K562 (cell line): ENCODE results near the gene SPHK1. TPM values are rescaled to one million over a fixed set of nuclear protein-coding genes. Genes with fewer than 3 reads are reported as not detected.

Source experiments
- ATAC-seq: fragments of 200-7000 bp; cut with Tn5 transposase; 3 replicates; pipeline ENCODE4 v1.9.1; 2020; ENCODE audit warnings: moderate library complexity
- BruUV-seq: library from RNA; stranded (reverse); fragments of 400-500 nt; replicated peaks from 2 replicates; lab custom pipeline; 2021; lab: Mats Ljungman, UMichigan
- CTCF ChIA-PET: fragments of 300-600 bp; formaldehyde crosslinking; extraction: SDS; loops from one replicate; lab custom pipeline; 2021; ENCODE audit warnings: low intra/inter-chr PET ratio; lab: Yijun Ruan, JAX
- POLR2A ChIA-PET: fragments of 300-600, 350-650 bp; sonication (Branson Sonifier 250); formaldehyde crosslinking; extraction: SDS; loops from one replicate; lab custom pipeline; 2021; ENCODE audit warnings: antibody characterized with exemption, inconsistent platforms; lab: Yijun Ruan, JAX
- DNase-seq, 4 experiments: peaks; one replicate each; pipeline versions ENCODE4 v3.0.0 to v3.0.0-alpha.2; 2011 to 2018; ENCODE audit warnings: low spot score in 3 of 4, mixed read lengths in 3 of 4; ENCODE audit errors: extremely low read depth in 1 of 4
- FAIRE-seq: peaks from 2 replicates; lab custom pipeline; 2011; peaks lifted over from hg19 to GRCh38; lab: Jason Lieb, UNC
- H2AFZ ChIP-seq: 2 replicates; pipeline ENCODE4 v1.6.0; 2011; ENCODE audit warnings: low read depth, low read length, control low read depth, inconsistent platforms
- H3K27ac ChIP-seq: fragments of 200-600 bp; 3 replicates; pipeline ENCODE4 v1.8.0; 2011; ENCODE audit warnings: low read depth, mild to moderate bottlenecking, control low read depth, inconsistent platforms, low read length, moderate library complexity, mixed read lengths; ENCODE audit errors: extremely low read depth
- H3K27me3 ChIP-seq, 2 experiments: fragments of 300-600 bp in 1 of 2; 2 replicates in 1 of 2; 3 replicates in 1 of 2; pipeline versions ENCODE4 v1.6.0 to v1.8.0; 2011; ENCODE audit warnings: inconsistent platforms in 2 of 2, low read length in 2 of 2, mild to moderate bottlenecking in 1 of 2, mixed read lengths in 1 of 2, moderate library complexity in 1 of 2; ENCODE audit not compliant: control insufficient read depth in 2 of 2, insufficient read depth in 2 of 2
- H3K36me3 ChIP-seq: fragments of 300-600 bp; 3 replicates; pipeline ENCODE4 v1.8.0; 2011; ENCODE audit warnings: mild to moderate bottlenecking, low read length, inconsistent platforms; ENCODE audit not compliant: control insufficient read depth, insufficient read depth
- H3K4me1 ChIP-seq, 2 experiments: fragments of 200-600 bp in 1 of 2; replicated peaks in 1 of 2; 2 replicates in 1 of 2; 3 replicates in 1 of 2; pipeline versions ENCODE4 v1.5.1 to v1.8.0; 2011; ENCODE audit warnings: inconsistent platforms in 2 of 2, low read length in 2 of 2, mild to moderate bottlenecking in 1 of 2, mixed read lengths in 1 of 2, moderate library complexity in 1 of 2; ENCODE audit not compliant: control insufficient read depth in 2 of 2, insufficient read depth in 2 of 2
- H3K4me2 ChIP-seq: 2 replicates; pipeline ENCODE4 v1.6.1; 2011; ENCODE audit warnings: low read length, control low read depth, inconsistent platforms, mixed read lengths; ENCODE audit not compliant: insufficient read depth
- H3K4me3 ChIP-seq: fragments of 200-600 bp; sonication (generic), shearing (Covaris generic); 2 replicates; pipeline ENCODE4 v1.5.1; 2016; ENCODE audit warnings: control low read depth, inconsistent platforms
- H3K79me2 ChIP-seq: fragments of 200-600 bp; 3 replicates; pipeline ENCODE4 v1.8.0; 2011; ENCODE audit warnings: low read length, inconsistent platforms; ENCODE audit not compliant: control insufficient read depth, insufficient read depth
- H3K9ac ChIP-seq, 2 experiments: 2 replicates each; pipeline versions ENCODE4 v1.6.0 to v1.6.1; 2011; ENCODE audit warnings: low read depth in 2 of 2, low read length in 2 of 2, control low read depth in 1 of 2, inconsistent platforms in 1 of 2, mild to moderate bottlenecking in 1 of 2, mixed read lengths in 1 of 2; ENCODE audit not compliant: insufficient read depth in 1 of 2
- H3K9me1 ChIP-seq: one replicate; pipeline ENCODE4 v1.6.0; 2011; ENCODE audit warnings: inconsistent platforms, mild to moderate bottlenecking, low read length, moderate library complexity; ENCODE audit not compliant: control insufficient read depth, insufficient read depth
- H3K9me3 ChIP-seq: replicated peaks from 2 replicates; pipeline ENCODE4 v1.5.1; 2011; ENCODE audit warnings: low read depth, low read length, inconsistent platforms; ENCODE audit not compliant: control insufficient read depth, insufficient read depth
- H4K20me1 ChIP-seq: replicated peaks from 2 replicates; pipeline ENCODE4 v1.6.1; 2011; ENCODE audit warnings: low read length, inconsistent platforms, mixed read lengths; ENCODE audit not compliant: control insufficient read depth, insufficient read depth
- BRD9 ChIP-seq: fragments of 450-650 bp; IDR thresholded peaks from 2 replicates; pipeline ENCODE4 v1.6.1; 2018; ENCODE audit warnings: low read depth; ENCODE audit not compliant: partially characterized antibody
- CTCFL ChIP-seq: IDR thresholded peaks from 2 replicates; pipeline ENCODE4 v1.6.1; 2011; ENCODE audit warnings: borderline replicate concordance, low read depth, mild to moderate bottlenecking, moderate library complexity, low read length; ENCODE audit not compliant: insufficient read depth, poor library complexity, severe bottlenecking
- RAD21 ChIP-seq, 2 experiments: fragments of 250-450 bp in 1 of 2; fragments of 450-650 bp in 1 of 2; sonication (Bioruptor Pico) in 1 of 2; formaldehyde crosslinking in 1 of 2; IDR thresholded peaks in 1 of 2; conservative IDR thresholded peaks in 1 of 2; 2 replicates each; pipeline versions ENCODE4 v1.4.0 to v1.8.0; 2020 to 2022; ENCODE audit warnings: mild to moderate bottlenecking in 2 of 2, moderate library complexity in 1 of 2
- THAP7 ChIP-seq: fragments of 250-450 bp; sonication (Bioruptor Pico); IDR thresholded peaks from 2 replicates; pipeline ENCODE4 v1.5.0; 2021
- U2AF2 ChIP-seq: fragments of 200-400 bp; formaldehyde crosslinking; optimal IDR thresholded peaks from 2 replicates; pipeline ENCODE3; 2017; ENCODE audit warnings: low read depth, mild to moderate bottlenecking, low read length
- XRCC4 ChIP-seq: IDR thresholded peaks from one replicate; pipeline ENCODE4 v1.6.1; 2011; ENCODE audit not compliant: insufficient read depth, insufficient read length; ENCODE audit errors: extremely low read depth
- WGBS: fragments of 100-300 bp; shearing (Covaris generic); methylation state at CpG from one replicate; pipeline ENCODE4 v1.1.6; 2016; ENCODE audit warnings: low coverage, mixed read lengths; ENCODE audit not compliant: insufficient coverage; ENCODE audit errors: missing lambda C conversion rate; 5-methylcytosine and 5-hydroxymethylcytosine counted together
- in situ Hi-C: fragments of 300-500 bp; cut with MboI; formaldehyde crosslinking; loops from 4 replicates; pipeline ENCODE4 v1.15.0; 2018; ENCODE audit warnings: inconsistent platforms, mixed read lengths
- intact Hi-C: fragments of 100-400 bp; cut with micrococcal nuclease; formaldehyde crosslinking; loops from 2 replicates; pipeline ENCODE4 v1.14.2; 2022
- polyA plus RNA-seq, 8 experiments: library from polyadenylated mRNA; depleted of rRNA in 4 of 8; stranded (reverse) in 5 of 8; unstranded in 3 of 8; fragments of >200 nt; fragmentation: Nextera tagmentation in 2 of 8; fragmentation: Illumina TruSeq in 1 of 8; extraction: Ambion mirVana in 2 of 8; extraction: Trizol in 1 of 8; gene quantifications; 2 replicates each; pipeline versions ENCODE4 v1.2.1 to v1.2.3, GENCODE V29; 2011 to 2014; ENCODE audit warnings: inconsistent platforms in 1 of 8, missing spikeins in 1 of 8
- total RNA-seq, 7 experiments: library from RNA; depleted of rRNA in 6 of 7; stranded (reverse); fragments of >200 nt in 6 of 7; fragmentation: Illumina TruSeq in 2 of 7; extraction: Trizol in 2 of 7; gene quantifications; 2 replicates each; pipeline versions ENCODE4 v1.2.1 to v1.2.3, GENCODE V29; 2011 to 2021; ENCODE audit warnings: low replicate concordance in 1 of 7
- TF ChIP-seq, protein P1 (sequence below), 2 experiments: fragments of 450-650 bp; formaldehyde crosslinking in 1 of 2; IDR thresholded peaks; 2 replicates each; pipeline versions ENCODE4 v1.4.0 to v1.6.1; 2014 to 2020; ENCODE audit warnings: mild to moderate bottlenecking in 2 of 2, borderline replicate concordance in 1 of 2, low read depth in 1 of 2

The SPHK1 gene
- total and polyA plus RNA-seq, 9 of the 15 experiments (the other 6 are each of a cell fraction or from before 2014, with no cell fraction given) = 0.21 to 60.3 (median 14.5) TPM

GRCh38 chr17:76365256-76365903 is 19.0 kb upstream of the SPHK1 start:
- peak; percentile 93 for FAIRE-seq
- TF ChIP-seq U2AF2 (no peak), RAD21 (CRISPR knock-in tag; conservative IDR thresholded peaks at IDR 0.05 in 1 of 2, IDR thresholded peaks at IDR 0.05 in 1 of 2) (peak; percentile 27 to 36; a peak in 3 of 4 replicates), THAP7 (CRISPR knock-in tag) (no peak), CTCFL (peak; percentile 27), BRD9 (no peak), XRCC4 (no peak)
- TF ChIP-seq, protein P1, sequence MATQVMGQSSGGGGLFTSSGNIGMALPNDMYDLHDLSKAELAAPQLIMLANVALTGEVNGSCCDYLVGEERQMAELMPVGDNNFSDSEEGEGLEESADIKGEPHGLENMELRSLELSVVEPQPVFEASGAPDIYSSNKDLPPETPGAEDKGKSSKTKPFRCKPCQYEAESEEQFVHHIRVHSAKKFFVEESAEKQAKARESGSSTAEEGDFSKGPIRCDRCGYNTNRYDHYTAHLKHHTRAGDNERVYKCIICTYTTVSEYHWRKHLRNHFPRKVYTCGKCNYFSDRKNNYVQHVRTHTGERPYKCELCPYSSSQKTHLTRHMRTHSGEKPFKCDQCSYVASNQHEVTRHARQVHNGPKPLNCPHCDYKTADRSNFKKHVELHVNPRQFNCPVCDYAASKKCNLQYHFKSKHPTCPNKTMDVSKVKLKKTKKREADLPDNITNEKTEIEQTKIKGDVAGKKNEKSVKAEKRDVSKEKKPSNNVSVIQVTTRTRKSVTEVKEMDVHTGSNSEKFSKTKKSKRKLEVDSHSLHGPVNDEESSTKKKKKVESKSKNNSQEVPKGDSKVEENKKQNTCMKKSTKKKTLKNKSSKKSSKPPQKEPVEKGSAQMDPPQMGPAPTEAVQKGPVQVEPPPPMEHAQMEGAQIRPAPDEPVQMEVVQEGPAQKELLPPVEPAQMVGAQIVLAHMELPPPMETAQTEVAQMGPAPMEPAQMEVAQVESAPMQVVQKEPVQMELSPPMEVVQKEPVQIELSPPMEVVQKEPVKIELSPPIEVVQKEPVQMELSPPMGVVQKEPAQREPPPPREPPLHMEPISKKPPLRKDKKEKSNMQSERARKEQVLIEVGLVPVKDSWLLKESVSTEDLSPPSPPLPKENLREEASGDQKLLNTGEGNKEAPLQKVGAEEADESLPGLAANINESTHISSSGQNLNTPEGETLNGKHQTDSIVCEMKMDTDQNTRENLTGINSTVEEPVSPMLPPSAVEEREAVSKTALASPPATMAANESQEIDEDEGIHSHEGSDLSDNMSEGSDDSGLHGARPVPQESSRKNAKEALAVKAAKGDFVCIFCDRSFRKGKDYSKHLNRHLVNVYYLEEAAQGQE (IDR thresholded peaks at IDR 0.05; ENCODE audit: borderline replicate concordance) = peak; percentile 36; the same call in 1 of the 2 replicates
- TF ChIP-seq, protein P1 (CRISPR knock-in tag; IDR thresholded peaks at IDR 0.05; ENCODE audit: low read depth) = no peak

More at GRCh38 chr17:76365256-76365903, 19.0 kb upstream of the SPHK1 start:
- H3K4me3 ChIP-seq = no peak overlapping the region
- BruUV-seq = no TSS peak
- no peaks in the 10 kb centered on the region for H4K20me1 ChIP-seq
- H3K4me2 ChIP-seq = no peak overlapping the region
- peak in 3 of 4 experiments; percentile 5 to 58 (median 25) for DNase-seq
- ChIA-PET POLR2A (interaction anchor here (0.8 to 1.6 kb wide), 7 partner anchors 8 to 41 kb away, joined by 3 to 4 read pairs (median 3); partner anchors contain the start of gene PRPSAP1), CTCF (interaction anchor here (0.6 to 1.2 kb wide), 4 partner anchors 20 to 420 kb away, joined by 3 to 7 read pairs (median 4); no protein-coding TSS in a partner anchor)
- H3K4me1 ChIP-seq = peaks cover 4 to 28% of the 10 kb centered on the region in 2 experiments; a peak in 4 of 5 replicates
- H3K9me1 ChIP-seq = no peaks in the 10 kb centered on the region
- WGBS = 26% methylated on average over 11 of the region's 12 CpGs
- H3K79me2 ChIP-seq = no peaks in the 10 kb centered on the region
- no peaks in the 10 kb centered on the region for H3K27me3 ChIP-seq
- ATAC-seq = peak; percentile 75
- H3K9me3 ChIP-seq = no peaks in the 10 kb centered on the region
- H2AFZ ChIP-seq = peak overlapping the region; percentile 18
- no peak overlapping the region for H3K27ac ChIP-seq
- intact Hi-C loops (loop anchor here (2.0 kb wide), 1 partner anchor 33 kb away; no protein-coding TSS in a partner anchor), in situ Hi-C loops (no loop called here)
- H3K9ac ChIP-seq = no peak overlapping the region
- no peaks in the 10 kb centered on the region for H3K36me3 ChIP-seq
